Measurements from ENCODE around the gene C10orf67. TPM values are rescaled to one million over a fixed set of nuclear protein-coding genes. Genes with fewer than 3 reads are reported as not detected.

Gene C10orf67
- total and polyA plus RNA-seq, 9 of the 15 experiments (the other 6 are each of a cell fraction or from before 2014, with no cell fraction given) = not detected

- no peak for TF ChIP-seq E2F4 (CRISPR knock-in tag; IDR thresholded peaks at IDR 0.05; ENCODE audit: low read depth)
- TF ChIP-seq CREB3L1 (IDR thresholded peaks at IDR 0.05; ENCODE audit: borderline replicate concordance, low read depth) = no peak
- no peak for TF ChIP-seq FOXA3 (CRISPR knock-in tag; conservative IDR thresholded peaks at IDR 0.05 in 1 of 2, IDR thresholded peaks at IDR 0.05 in 1 of 2)
These were observed 81.7 kb downstream of the C10orf67 start (continued) for GRCh38 chr10:23262928-23263327.

GRCh38 chr10:23258516-23258915, 86.1 kb downstream of the C10orf67 start:
- FAIRE-seq = no peak
- BruUV-seq (replicated peaks) = no TSS peak
- CTCF ChIA-PET (ENCODE audit: low intra/inter-chr PET ratio) = no interaction called here
- no peak for TF ChIP-seq NBN (IDR thresholded peaks at IDR 0.05; ENCODE audit: low read depth)
- TF ChIP-seq ZNF277 (CRISPR knock-in tag; IDR thresholded peaks at IDR 0.05; ENCODE audit: borderline replicate concordance) = no peak
- no peak for TF ChIP-seq ILK (tag; IDR thresholded peaks at IDR 0.05; ENCODE audit: borderline replicate concordance, low read depth)
- no peak for TF ChIP-seq NR2F6 (CRISPR knock-in tag; IDR thresholded peaks at IDR 0.05)
- TF ChIP-seq MTA2 (IDR thresholded peaks at IDR 0.05; ENCODE audit: low read depth) = no peak
- TF ChIP-seq RREB1 (CRISPR knock-in tag; IDR thresholded peaks at IDR 0.05) = no peak

More at GRCh38 chr10:23258516-23258915, 86.1 kb downstream of the C10orf67 start:
- POLR2A ChIA-PET = no interaction called here
- H3K9me1 ChIP-seq (ENCODE audit: control insufficient read depth, insufficient read depth, low read length) = no peaks in the 10 kb centered on the region
- no peak overlapping the region for H3K4me2 ChIP-seq (ENCODE audit: insufficient read depth, low read length)
- no peaks in the 10 kb centered on the region for H3K4me1 ChIP-seq (replicated peaks in 1 of 2; ENCODE audit: control insufficient read depth in 2 of 2, insufficient read depth in 2 of 2, low read length in 2 of 2)
- no peak overlapping the region for H3K4me3 ChIP-seq
- ATAC-seq = no peak
- in situ Hi-C loops (cut with MboI) (no loop called here), intact Hi-C loops (cut with micrococcal nuclease) (no loop called here)
- H3K27ac ChIP-seq (ENCODE audit: extremely low read depth, low read depth, low read length) = no peak overlapping the region
- H3K9me3 ChIP-seq (replicated peaks; ENCODE audit: control insufficient read depth, insufficient read depth, low read depth, low read length) = no peaks in the 10 kb centered on the region; the same call in 1 of the 2 replicates
- no peaks in the 10 kb centered on the region for H3K79me2 ChIP-seq (ENCODE audit: control insufficient read depth, insufficient read depth, low read length)
- peaks cover 0 to 5% of the 10 kb centered on the region in 2 experiments; a peak in 1 of 5 replicates for H3K27me3 ChIP-seq (ENCODE audit: control insufficient read depth in 2 of 2, insufficient read depth in 2 of 2, low read length in 2 of 2)
- DNase-seq (ENCODE audit: extremely low read depth in 1 of 4, low spot score in 3 of 4) = no peak
- H3K36me3 ChIP-seq (ENCODE audit: control insufficient read depth, insufficient read depth, low read length) = no peaks in the 10 kb centered on the region
- no peak overlapping the region for H2AFZ ChIP-seq (ENCODE audit: low read depth, low read length)
- H3K9ac ChIP-seq (ENCODE audit: insufficient read depth in 1 of 2, low read depth in 2 of 2, low read length in 2 of 2) = no peak overlapping the region
- WGBS (ENCODE audit: insufficient coverage, low coverage, missing lambda C conversion rate) = 0% methylated on average over 2 of the region's 2 CpGs
- no peaks in the 10 kb centered on the region; the same call in 1 of the 2 replicates for H4K20me1 ChIP-seq (replicated peaks; ENCODE audit: control insufficient read depth, insufficient read depth, low read length)

All from K562 (cell line).